Stimulated activated naive CD8-positive, alpha-beta T cell treated with anti-CD3 and anti-CD28 coated beads, Interleukin-15, amount 100 ng/mL, for 72 hours (primary cell): ENCODE measurements around the gene LEFTY1.
A peak's percentile ranks its signal among the peaks of the same experiment; 100 is the strongest.

Experiments
- ATAC-seq: fragments of 150-1000 bp; cut with Tn5 transposase; 2 replicates; pipeline ENCODE4 v1.10.0; 2021; ENCODE audit warnings: mild to moderate bottlenecking, moderate library complexity
- DNase-seq, 2 donors: peaks; one replicate each; pipeline ENCODE4 v3.0.0; 2021 to 2022
- H3K27ac Mint-ChIP-seq, 2 donors: one replicate each; pipeline ENCODE4 v1.8.0; 2022; ENCODE audit warnings: mild to moderate bottlenecking in 2 of 2, mixed read lengths in 2 of 2, moderate library complexity in 2 of 2
- H3K27me3 Mint-ChIP-seq: one replicate; pipeline ENCODE4 v1.8.0; 2022; ENCODE audit warnings: mixed read lengths
- H3K4me1 Mint-ChIP-seq: one replicate; pipeline ENCODE4 v1.8.0; 2022; ENCODE audit warnings: mild to moderate bottlenecking, mixed read lengths
- H3K4me3 Mint-ChIP-seq, 2 donors: one replicate each; pipeline ENCODE4 v1.8.0; 2022; ENCODE audit warnings: mild to moderate bottlenecking in 2 of 2, mixed read lengths in 2 of 2, moderate library complexity in 1 of 2
- H3K9me3 Mint-ChIP-seq, 2 donors: one replicate each; pipeline ENCODE4 v1.8.0; 2022; ENCODE audit warnings: mixed read lengths in 2 of 2

LEFTY1 gene

DNA sequence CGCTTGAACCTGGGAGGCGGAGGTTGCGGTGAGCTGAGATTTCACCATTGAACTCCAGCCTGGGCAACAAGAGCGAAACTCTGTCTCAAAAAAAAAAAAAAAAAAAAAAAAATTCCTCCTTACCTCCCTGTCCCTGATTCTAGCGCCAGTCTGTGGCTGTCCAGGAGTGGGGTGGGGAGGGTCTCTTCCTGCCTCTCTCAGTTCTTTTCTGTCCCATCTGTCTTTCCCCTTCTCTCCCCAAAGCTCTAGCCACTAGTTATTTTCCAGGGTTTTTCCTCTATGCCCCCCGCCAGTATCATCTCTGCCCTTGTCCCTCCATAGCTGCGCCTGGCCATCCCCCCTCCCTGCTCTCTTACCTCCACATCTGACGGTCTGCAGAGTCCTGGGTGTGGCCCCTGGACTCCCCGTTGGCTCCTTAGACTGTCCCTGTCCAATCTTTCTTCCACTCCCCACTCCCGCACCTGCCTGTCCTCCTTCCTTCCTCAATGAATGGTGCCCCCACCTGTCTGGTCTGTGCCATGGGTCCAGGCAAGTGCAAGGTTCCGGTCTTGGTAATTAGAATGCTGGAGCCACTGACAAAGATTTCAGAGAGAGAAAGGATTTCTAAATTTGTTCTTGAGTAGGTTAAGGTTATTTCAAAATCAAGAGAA lies 5.2 kb downstream of the LEFTY1 start:
- H3K27me3 Mint-ChIP-seq = no peaks in the 10 kb centered on the region
- peak overlapping the region; percentile 78 to 79 for H3K27ac Mint-ChIP-seq
- peaks cover 42% of the 10 kb centered on the region for H3K4me1 Mint-ChIP-seq
- no peak for ATAC-seq
- H3K9me3 Mint-ChIP-seq = no peaks in the 10 kb centered on the region
- peak overlapping the region; percentile 82 to 88 for H3K4me3 Mint-ChIP-seq
- DNase-seq = no peak

DNA sequence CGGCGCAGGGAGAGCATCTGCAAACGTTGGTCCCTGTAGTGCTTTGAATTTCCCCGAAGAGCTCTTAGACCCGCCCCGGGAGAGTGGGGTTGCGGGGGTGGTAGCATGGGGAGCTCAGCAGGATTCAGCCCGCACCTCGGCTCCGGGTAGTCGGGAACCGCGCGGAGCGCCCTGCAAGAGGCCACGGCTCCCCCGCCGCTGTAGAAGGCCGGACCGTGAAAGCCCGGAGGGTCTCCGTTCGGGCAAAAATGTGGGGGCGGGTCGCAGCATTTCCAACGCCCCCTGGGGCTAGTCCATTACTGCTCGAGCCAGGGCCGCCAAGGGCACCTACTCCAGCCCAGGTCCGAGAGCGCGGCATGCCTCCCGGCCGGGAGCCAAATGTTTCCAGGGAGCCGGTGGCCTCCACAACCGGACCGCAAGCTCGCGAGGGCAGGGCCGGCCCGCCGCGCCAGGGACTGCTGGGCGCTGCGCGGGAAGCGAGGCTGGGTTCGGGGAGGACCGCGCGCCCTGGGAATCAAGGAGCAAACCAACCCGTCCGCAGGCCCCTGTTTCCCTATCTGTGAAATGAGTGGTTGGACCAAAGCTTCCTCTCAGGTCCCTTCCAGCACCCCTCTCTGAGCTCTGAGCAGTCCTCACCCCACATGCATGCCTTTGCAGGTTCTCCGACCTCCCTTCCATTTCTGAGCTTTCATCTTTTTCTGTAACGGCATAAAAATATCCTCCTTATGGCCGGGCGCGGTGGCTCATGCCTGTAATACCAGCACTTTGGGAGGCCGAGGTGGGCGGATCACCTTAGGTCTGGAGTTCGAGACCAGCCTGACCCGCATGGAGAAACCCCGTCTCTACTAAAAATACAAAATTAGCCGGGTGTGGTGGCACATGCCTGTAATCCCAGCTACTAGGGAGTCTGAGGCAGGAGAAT lies 6.0 kb downstream of the LEFTY1 start:
- ATAC-seq = peak; percentile 42
- H3K9me3 Mint-ChIP-seq = no peaks in the 10 kb centered on the region
- no peaks in the 10 kb centered on the region for H3K27me3 Mint-ChIP-seq
- H3K27ac Mint-ChIP-seq = peak overlapping the region; percentile 78 to 95
- H3K4me1 Mint-ChIP-seq = peaks cover 50% of the 10 kb centered on the region
- peak; percentile 30 to 43 for DNase-seq
- peak overlapping the region; percentile 82 to 88 for H3K4me3 Mint-ChIP-seq

DNA sequence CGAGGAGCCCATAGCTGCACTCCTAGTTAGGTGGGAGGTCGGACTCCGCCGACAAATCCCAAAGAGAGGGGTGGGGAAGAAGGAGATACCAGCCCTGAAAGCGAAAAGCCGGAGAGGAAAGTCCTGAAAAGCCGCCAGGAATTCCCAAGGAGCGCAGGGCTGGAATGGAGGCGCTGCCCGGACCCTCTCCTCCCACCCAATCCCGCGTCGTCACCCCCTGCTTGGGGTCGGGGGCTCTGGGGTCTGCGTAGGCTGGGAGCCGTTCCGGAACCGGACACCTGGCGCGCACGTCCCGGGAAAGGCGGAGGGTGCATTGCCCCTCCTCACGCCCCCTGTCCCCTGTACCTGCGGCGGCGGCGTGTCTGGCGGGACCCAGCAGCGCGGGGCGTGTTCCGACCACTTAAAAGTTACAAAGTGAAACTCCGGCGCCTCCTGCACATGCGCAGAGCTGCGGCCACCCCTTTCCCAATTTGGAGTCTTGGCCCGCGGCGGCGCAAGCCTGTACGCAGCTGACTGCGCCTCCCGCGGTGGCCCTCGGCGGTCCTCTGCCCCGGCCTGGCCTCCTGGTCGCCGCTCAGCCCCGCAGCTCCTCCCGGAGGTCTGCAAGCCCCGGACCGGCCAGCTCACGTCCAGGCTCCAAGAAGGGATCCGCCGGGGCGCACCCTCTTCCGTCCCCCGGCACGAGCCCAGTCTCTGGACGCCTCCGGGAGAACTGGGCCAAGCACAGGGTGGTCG lies 6.8 kb downstream of the LEFTY1 start, which contains the start of gene TMEM63A:
TMEM63A (minus strand) TSS at position 422 of the 735 bp plus-strand sequence. CDS start 4,800 bp downstream, outside the sequence.
- Mint-ChIP-seq H3K27ac (peak within 1 kb of the TSS; percentile 78 to 95), H3K4me3 (peak within 1 kb of the TSS; percentile 82 to 88), H3K9me3 (no peaks in the 10 kb centered on the region), H3K4me1 (peaks cover 58% of the 10 kb centered on the region), H3K27me3 (no peaks in the 10 kb centered on the region)
- ATAC-seq = peak; percentile 74
- DNase-seq = peak; percentile 86 to 88

DNA sequence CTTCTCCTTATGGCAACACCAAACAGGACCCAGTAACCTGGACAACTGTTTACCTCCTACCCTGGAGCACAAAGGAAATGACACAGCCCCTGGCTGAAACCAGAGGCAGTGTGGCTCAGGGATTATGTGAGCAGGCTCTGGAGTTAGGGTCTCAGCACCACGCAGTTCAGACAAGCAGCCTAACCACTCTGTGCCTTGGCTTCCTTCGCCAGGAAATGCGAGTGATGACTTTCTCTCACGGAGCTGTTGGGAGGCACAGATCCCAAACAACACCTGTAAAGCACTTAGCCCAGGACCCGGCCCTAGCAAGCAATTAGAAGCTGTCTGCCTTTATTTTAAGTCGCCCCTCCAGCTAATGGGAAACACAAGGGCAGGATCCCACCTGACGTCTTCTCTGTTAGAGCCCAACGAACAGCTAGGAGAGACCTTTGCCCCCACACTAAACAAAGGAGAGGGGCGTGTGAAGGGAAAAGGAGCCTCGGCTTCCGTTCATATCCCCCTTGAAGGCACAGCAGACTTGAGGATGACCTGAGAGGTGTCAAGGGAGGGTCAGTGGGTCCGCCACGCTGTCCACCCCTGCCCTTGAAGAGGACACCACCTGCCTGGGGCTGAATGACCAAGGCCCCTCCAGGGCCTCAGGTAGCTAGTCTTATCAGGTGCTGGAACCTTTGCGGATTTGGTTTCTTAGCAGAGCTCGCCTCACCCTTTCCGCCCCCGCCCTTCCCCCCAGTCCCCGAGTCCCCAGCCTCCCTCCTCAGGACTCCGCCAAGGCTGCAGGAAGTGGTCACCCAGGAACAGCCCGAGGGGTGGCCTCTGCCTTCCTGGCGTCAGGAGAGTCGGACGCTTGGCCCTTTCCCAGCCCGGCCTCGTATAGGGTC lies 7.6 kb downstream of the LEFTY1 start:
- peak in 1 of 2 donors; percentile 43 for DNase-seq
- H3K9me3 Mint-ChIP-seq = no peaks in the 10 kb centered on the region
- peak overlapping the region; percentile 74 to 94 for H3K27ac Mint-ChIP-seq
- peak; percentile 53 for ATAC-seq
- H3K4me3 Mint-ChIP-seq = peak overlapping the region; percentile 82 to 88
- H3K4me1 Mint-ChIP-seq = peaks cover 66% of the 10 kb centered on the region
- H3K27me3 Mint-ChIP-seq = no peaks in the 10 kb centered on the region

DNA sequence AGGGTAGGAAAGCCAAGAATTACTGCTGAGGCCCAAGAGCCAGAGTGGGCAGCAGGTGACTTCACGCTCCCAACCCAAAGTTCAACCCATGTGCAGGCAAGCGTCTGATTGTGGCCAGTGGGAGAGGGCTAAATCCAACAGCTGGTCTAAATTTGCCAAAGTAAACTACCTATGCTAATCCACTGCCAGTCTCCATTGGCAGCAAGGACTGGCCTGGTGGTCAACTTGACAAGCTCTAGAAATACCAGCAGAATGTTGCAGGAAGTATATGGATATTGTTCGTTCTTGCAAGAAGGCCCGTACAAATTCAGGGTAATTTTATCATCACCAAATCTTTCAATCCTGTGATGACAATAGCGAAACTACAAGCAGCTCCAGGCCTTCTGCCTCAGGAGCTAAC lies 8.3 kb downstream of the LEFTY1 start:
- DNase-seq = no peak
- Mint-ChIP-seq H3K4me3 (peak overlapping the region; percentile 82 to 88), H3K4me1 (peaks cover 73% of the 10 kb centered on the region), H3K27me3 (no peaks in the 10 kb centered on the region), H3K27ac (no peak overlapping the region), H3K9me3 (no peaks in the 10 kb centered on the region)
- no peak for ATAC-seq

DNA sequence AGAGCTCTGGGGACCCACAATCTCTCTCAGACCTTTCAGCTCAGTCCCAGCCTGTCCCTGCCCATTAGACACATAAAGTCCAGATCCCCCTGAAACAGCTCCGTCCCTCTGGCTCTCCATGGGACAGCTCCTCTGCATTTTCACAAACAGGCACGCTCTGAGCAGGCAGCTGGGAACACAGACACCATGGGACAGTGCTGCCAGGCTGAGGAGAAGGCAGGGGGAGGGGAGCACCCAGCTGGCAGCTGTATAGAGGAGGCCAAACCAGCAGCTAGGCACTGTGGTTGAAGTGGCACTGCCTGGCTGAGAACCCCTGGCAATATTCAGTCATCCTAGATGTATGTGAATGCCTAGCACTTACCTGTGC lies 8.7 kb downstream of the LEFTY1 start:
- no peaks in the 10 kb centered on the region for H3K9me3 Mint-ChIP-seq
- H3K4me3 Mint-ChIP-seq = peak overlapping the region; percentile 54 to 88
- H3K4me1 Mint-ChIP-seq = peaks cover 77% of the 10 kb centered on the region

DNA sequence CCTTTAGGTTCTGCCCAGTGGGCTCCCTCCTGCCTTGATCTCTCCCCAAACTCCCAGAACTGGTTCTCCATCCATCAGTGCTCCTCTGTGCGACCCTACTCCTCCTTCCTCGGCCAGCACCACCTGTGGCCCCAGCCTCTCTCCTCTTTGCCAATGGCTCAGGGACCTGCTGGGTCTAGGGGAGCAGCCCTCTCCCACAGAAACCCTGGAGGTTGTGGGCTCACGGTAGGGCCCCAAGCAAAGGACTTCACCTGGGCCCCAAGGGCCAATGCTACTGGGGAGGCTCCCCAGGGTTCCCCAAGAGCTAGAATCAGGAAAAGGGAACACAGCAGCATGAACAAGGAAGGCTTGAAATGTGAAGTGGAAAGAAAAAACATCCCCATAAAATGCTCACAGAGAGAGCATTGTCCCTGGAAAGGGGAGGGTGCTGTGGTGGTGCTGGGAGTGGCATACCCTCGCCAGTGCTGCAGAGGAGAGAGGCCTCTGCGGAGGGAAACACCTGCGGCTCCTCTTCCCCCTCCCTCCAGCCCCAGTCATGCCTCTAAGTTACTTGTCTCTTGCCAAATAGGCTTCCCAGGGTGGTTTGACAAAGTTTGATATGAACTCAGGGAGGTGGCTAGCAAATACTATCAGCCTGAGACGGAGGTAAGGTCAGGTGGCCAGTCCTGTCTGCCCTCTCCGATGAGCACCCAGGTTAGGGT lies 9.3 kb downstream of the LEFTY1 start:
- Mint-ChIP-seq H3K27ac (no peak overlapping the region), H3K9me3 (no peaks in the 10 kb centered on the region), H3K4me3 (peak overlapping the region; percentile 54 to 88), H3K4me1 (peaks cover 82% of the 10 kb centered on the region), H3K27me3 (no peaks in the 10 kb centered on the region)
- no peak for DNase-seq
- peak; percentile 15 for ATAC-seq

More for the DNA sequence above, 8.7 kb downstream of the LEFTY1 start:
- DNase-seq (no peak), ATAC-seq (no peak)
- H3K27me3 Mint-ChIP-seq = no peaks in the 10 kb centered on the region
- H3K27ac Mint-ChIP-seq = peak overlapping the region in 1 of 2 donors; percentile 56

DNA sequence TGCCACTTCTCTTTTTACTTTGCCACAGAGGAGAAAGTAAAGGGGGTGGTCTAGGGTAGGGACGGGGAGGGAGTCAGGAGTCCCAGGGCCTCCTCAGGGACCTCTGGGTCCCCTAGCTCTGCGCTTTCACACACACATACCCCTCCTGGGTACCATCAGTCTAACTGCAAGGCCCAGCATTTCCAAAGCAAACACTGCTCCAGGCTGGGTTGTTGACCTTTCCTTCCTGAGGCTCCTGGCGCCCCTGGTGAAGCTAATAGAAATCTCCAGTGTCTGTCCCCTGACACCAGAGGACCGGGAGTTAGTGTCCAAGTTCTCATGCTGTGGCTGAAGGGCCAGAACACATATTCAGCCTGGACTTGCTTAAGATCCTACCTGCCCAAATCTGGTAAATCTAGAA lies 10.7 kb downstream of the LEFTY1 start:
- H3K4me3 Mint-ChIP-seq = no peak overlapping the region
- H3K4me1 Mint-ChIP-seq = peaks cover 86% of the 10 kb centered on the region

DNA sequence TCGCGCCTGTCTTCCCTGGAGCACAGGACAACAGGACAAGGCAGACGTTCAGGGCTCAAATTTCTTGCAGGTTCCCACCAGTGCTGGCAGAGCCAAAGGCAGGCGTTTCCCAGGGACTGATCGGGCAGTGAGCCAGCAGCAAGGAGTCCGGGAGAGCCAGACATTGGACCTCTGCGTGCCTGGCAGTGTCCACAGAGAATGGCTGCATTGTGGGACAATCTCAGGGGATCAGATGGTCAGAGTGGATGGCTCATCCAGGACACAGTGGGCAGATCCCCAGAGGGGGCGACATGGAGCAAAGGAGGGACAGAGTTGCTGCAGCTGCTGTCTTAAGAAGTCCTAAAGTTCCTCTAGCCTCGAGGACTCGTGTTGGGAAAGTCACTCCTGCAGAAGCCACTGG lies 11.4 kb downstream of the LEFTY1 start:
- Mint-ChIP-seq H3K4me1 (peaks cover 90% of the 10 kb centered on the region), H3K9me3 (no peaks in the 10 kb centered on the region), H3K27ac (no peak overlapping the region), H3K4me3 (no peak overlapping the region), H3K27me3 (no peaks in the 10 kb centered on the region)
- DNase-seq (no peak), ATAC-seq (no peak)

More for the DNA sequence above, 10.7 kb downstream of the LEFTY1 start:
- H3K9me3 Mint-ChIP-seq = no peaks in the 10 kb centered on the region
- no peaks in the 10 kb centered on the region for H3K27me3 Mint-ChIP-seq
- no peak overlapping the region for H3K27ac Mint-ChIP-seq
- no peak for ATAC-seq
- DNase-seq = no peak

DNA sequence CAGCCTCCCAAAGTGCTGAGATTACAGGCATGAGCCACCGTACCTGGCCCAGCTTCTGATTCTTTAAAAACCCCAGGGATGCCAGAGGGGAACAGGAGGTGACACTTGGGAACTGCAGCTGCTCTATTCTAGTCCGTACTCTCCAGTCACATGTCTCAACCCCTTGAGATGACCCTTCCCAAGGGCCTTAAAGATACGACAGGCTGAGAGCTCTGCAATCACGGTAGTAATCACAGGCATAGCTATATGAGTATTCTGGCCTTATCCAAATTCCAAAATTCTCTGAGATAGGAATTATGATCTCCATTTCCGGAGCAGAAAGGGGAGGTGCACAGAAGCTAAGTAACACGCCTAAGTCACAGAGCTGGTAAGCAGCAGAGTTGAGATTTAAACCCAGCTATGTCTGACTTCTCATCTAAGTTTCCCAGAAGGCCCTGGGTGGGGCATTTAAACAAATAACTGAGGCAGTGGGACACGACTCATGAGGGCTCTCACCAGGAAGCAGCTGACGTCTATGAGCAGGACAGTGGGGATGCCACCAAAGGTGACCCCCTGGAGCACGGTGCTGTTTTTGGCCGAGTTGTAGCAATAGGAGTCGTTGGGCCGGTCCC lies 11.9 kb downstream of the LEFTY1 start:
- Mint-ChIP-seq H3K4me1 (peaks cover 91% of the 10 kb centered on the region), H3K4me3 (no peak overlapping the region)

DNA sequence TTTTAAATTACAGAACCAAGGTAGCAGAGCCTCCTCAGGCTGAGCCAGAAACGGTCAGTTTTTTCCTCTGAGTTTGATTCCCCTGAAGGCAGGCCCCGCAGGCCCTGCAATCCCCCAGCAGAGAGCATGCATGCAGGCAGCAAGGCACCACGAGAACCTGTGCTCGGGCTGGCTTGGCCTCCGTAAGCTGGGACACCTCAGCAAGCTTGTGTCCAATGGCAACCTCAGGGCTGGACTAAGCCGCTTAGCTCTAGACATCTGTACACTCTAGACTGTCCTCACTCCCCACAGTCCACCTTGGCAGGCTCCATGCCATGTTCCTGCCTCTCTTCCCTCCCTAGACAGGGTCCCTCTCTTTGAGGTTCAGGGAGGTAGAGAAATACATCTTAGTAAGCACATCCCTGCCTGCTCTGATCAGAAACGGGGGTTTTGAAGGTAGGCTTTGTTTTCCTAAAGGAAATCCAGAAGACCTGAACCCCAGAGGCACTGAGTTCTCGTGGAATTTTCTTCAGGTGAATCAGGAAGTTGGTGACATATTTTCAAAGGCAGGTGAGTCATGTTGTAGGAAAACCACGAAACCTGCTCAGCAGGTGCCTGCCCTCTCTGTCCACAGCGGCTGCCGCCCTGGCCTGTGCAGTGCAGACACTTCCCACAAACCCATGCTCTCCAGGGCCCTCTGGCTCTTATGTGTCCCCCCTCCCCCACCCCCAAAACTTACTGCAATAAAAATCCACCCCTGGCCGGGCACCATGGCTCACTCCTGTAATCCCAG lies 13.7 kb downstream of the LEFTY1 start:
- no peaks in the 10 kb centered on the region for H3K9me3 Mint-ChIP-seq
- no peaks in the 10 kb centered on the region for H3K27me3 Mint-ChIP-seq
- peaks cover 87% of the 10 kb centered on the region for H3K4me1 Mint-ChIP-seq
- H3K27ac Mint-ChIP-seq = peak overlapping the region in 1 of 2 donors; percentile 54
- DNase-seq = no peak
- no peak for ATAC-seq
- H3K4me3 Mint-ChIP-seq = peak overlapping the region in 1 of 2 donors; percentile 42

More for the DNA sequence above, 11.9 kb downstream of the LEFTY1 start:
- H3K9me3 Mint-ChIP-seq = no peaks in the 10 kb centered on the region
- no peak overlapping the region for H3K27ac Mint-ChIP-seq
- ATAC-seq = no peak
- no peaks in the 10 kb centered on the region for H3K27me3 Mint-ChIP-seq
- DNase-seq = no peak

DNA sequence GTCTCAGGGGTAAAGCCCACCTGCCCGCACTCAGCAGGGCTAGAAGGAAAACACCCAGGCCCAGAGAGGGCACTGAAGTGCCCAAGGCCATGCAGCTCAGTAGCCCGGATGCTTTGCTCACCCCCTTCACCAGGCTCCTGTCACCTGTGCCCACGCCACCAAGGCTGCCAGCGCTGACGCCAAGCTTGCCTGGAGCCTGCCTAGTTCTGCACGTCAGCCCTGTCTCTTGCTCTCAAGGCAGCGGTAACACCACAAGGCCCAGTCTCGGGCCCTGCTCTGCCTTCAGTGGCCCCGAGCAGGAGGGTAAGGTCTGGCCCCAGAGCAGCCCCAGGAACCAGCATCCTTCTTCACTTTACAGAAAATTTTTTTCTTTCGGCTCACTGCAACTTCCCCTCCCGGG lies 14.5 kb downstream of the LEFTY1 start:
- H3K27ac Mint-ChIP-seq = peak overlapping the region in 1 of 2 donors; percentile 23
- ATAC-seq (no peak), DNase-seq (no peak)
- H3K27me3 Mint-ChIP-seq = no peaks in the 10 kb centered on the region
- no peaks in the 10 kb centered on the region for H3K9me3 Mint-ChIP-seq
- H3K4me3 Mint-ChIP-seq = no peak overlapping the region
- H3K4me1 Mint-ChIP-seq = peaks cover 79% of the 10 kb centered on the region

DNA sequence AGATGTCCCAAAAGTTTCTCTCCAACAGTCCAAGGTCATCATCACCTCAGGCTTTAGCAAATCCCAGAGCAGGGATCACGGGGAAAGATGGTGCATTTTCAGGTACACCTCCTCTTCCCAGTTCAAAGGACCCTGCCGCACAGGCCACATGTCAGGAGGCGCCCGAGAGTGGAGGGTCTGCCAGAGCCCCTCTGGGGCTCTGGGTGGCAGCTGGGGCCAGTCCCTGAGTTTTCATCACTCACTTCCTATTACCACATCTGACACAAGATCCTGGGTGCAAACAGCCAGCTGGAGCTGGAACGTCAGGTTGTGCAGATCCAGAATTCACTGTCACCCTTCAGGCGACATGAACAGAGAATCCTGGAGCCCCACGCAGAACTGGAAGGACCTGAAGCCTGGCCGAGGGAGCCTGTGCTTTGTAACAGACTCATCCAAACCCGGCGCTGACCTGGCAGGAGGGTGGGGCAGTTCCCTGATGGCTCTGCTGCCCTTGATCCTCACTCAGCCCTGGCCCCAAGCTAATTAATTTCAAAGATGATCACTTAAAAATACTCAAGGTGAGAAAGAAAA lies 15.6 kb downstream of the LEFTY1 start:
- H3K4me3 Mint-ChIP-seq = no peak overlapping the region
- no peaks in the 10 kb centered on the region for H3K27me3 Mint-ChIP-seq
- no peaks in the 10 kb centered on the region for H3K9me3 Mint-ChIP-seq
- no peak for DNase-seq
- H3K4me1 Mint-ChIP-seq = peaks cover 69% of the 10 kb centered on the region
- ATAC-seq = no peak
- no peak overlapping the region for H3K27ac Mint-ChIP-seq
